Hematopoietic multipotent progenitor cell treated with erythropoietin and hydrocortisone succinate and interleukin-3 and kit ligand, for 4 days (in vitro differentiated cells): ENCODE data around the gene GPR101.
"Not testable (repeated sequence)": the region's sequence is repeated elsewhere in the genome, so short reads cannot be mapped to it uniquely, and the experiment has no call there.

Experiments used
- DNase-seq: peaks from one replicate; pipeline ENCODE4 v3.0.0-alpha.2; 2015

Gene GPR101

DNA sequence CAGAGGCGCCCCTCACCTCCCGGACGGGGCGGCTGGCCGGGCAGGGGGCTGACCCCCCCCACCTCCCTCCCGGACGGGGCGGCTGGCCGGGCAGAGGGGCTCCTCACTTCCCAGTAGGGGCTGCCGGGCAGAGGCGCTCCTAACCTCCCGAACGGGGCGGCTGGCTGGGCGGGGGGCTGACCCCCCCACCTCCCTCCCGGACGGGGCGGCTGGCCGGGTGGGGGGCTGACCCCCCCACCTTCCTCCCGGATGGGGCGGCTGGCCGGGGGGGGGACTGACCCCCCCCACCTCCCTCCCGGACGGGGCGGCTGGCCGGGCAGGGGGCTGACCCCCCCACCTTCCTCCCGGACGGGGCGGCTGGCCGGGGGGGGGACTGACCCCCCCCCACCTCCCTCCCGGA is 33.6 kb downstream of the GPR101 start:
- DNase-seq, result not testable (repeated sequence)

DNA sequence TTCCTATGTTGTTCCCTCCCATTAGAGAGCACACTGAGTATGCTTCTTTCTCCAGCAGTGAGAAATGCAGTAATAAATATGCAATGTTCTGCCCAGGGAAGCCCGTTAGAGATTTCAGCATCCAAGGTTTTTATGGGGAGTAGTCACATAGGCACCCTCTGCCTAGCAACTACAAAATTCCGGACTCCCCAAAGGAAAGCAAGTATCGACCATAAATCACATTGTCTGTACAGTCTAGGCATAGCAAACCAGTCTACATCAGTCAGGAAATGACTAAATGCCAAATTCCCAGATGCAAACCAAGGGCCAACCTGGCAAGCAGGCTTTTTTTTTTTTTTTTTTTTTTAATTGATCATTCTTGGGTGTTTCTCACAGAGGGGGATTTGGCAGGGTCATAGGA is 34.8 kb downstream of the GPR101 start:
- DNase-seq, result no peak
